GM13976 (cell line): ENCODE data around the gene ZNF17.
"Not testable (repeated sequence)": the region's sequence is repeated elsewhere in the genome, so short reads cannot be mapped to it uniquely, and the experiment has no call there.

ENCODE experiments used
- DNase-seq: peaks from one replicate; pipeline ENCODE4 v3.0.0; 2012; ENCODE audit warnings: low spot score
- CTCF ChIP-seq: IDR thresholded peaks from 2 replicates; pipeline ENCODE4 v1.5.1; 2012; ENCODE audit warnings: borderline replicate concordance, mild to moderate bottlenecking; ENCODE audit not compliant: insufficient read depth; ENCODE audit errors: extremely low read depth, missing control alignments, control extremely low read depth
- in situ Hi-C: fragments of 300-500 bp; cut with MboI; formaldehyde crosslinking; loops from one replicate; pipeline ENCODE4 v1.12.0; 2022; ENCODE audit warnings: low sequenced_read_pairs, mixed read lengths, inconsistent platforms; ENCODE audit not compliant: unreplicated experiment

ZNF17 gene

GRCh38 chr19:57410877-57411671, at the start of gene ZNF17:
TSS of gene ZNF17 (plus strand) at chr19:57411161. CDS start at chr19:57413616, 2,455 bp downstream.
- peak; percentile 94 for DNase-seq
- in situ Hi-C loops: no loop called here
- TF ChIP-seq CTCF: no peak

GRCh38 chr19:57362419-57362818, 48.5 kb upstream of the ZNF17 start:
- in situ Hi-C loops: no loop called here
- TF ChIP-seq CTCF: no peak

GRCh38 chr19:57362997-57363687, 47.8 kb upstream of the ZNF17 start, which contains the start of the genes TRAPPC2B and ZNF547:
TSS of gene TRAPPC2B (plus strand) at chr19:57363551. CDS start at chr19:57364834, 1,283 bp downstream.
TSS of gene ZNF547 (plus strand) at chr19:57363551. CDS start at chr19:57368556, 5,005 bp downstream.
- in situ Hi-C loops: no loop called here
- DNase-seq: peak; percentile 97
- TF ChIP-seq CTCF: no peak

More at GRCh38 chr19:57362419-57362818, 48.5 kb upstream of the ZNF17 start:
- no peak for DNase-seq

- TF ChIP-seq CTCF: no peak
- in situ Hi-C loops: no loop called here
- DNase-seq: peak; percentile 35
These were observed 47.2 kb upstream of the ZNF17 start for GRCh38 chr19:57363688-57364181.

GRCh38 chr19:57366776-57367175, 44.2 kb upstream of the ZNF17 start:
- TF ChIP-seq CTCF: no peak
- in situ Hi-C loops: no loop called here
- no peak for DNase-seq

GRCh38 chr19:57374179-57374578, 36.8 kb upstream of the ZNF17 start:
- DNase-seq: no peak
- TF ChIP-seq CTCF: no peak
- in situ Hi-C loops: no loop called here

- DNase-seq, in situ Hi-C loops: not testable (repeated sequence)
These were observed 36.3 kb upstream of the ZNF17 start for GRCh38 chr19:57374647-57375046.
